H1 (cell line): ENCODE data around the gene ASTN2. TPM values are rescaled to one million over a fixed set of nuclear protein-coding genes. Genes with fewer than 3 reads are reported as not detected.

Experiments
- RNF2 ChIP-seq: fragments of 200-900, 300-1000 bp; sonication (generic); IDR thresholded peaks from 2 replicates; pipeline ENCODE4 v1.7.1; 2016; ENCODE audit warnings: borderline replicate concordance, low read depth, mild to moderate bottlenecking, antibody characterized with exemption, low read length; ENCODE audit not compliant: poor library complexity, severe bottlenecking; ENCODE audit errors: missing control alignments
- polyA plus RNA-seq, 7 experiments: library from polyadenylated mRNA; depleted of rRNA in 3 of 7; stranded (reverse) in 5 of 7; unstranded in 2 of 7; fragments of >200 nt in 5 of 7; fragments of 200-250 nt in 2 of 7; gene quantifications; 1 replicate in 5 of 7; 2 replicates in 1 of 7; 4 replicates in 1 of 7; pipeline versions ENCODE4 v1.2.1 to v1.2.3, GENCODE V29; 2011 to 2013; ENCODE audit warnings: missing spikeins in 2 of 7, mixed read lengths in 2 of 7
- total RNA-seq: library from RNA; stranded (reverse); fragmentation: NEBNext Ultra II Directional; extraction: Animal tissue kit (Norgen Biotek cat#: 25700); gene quantifications from 2 replicates; pipeline ENCODE4 v1.2.1, GENCODE V29; 2021

ASTN2 gene
- total and polyA plus RNA-seq, 2 of the 8 experiments (the other 6 are each of a cell fraction or from before 2014, with no cell fraction given): 8.2 to 13.7 TPM

GRCh38 chr9:116721944-116722343 lies 692.9 kb downstream of the ASTN2 start (continued):
- no peak for TF ChIP-seq RNF2
